Lung microvascular endothelial cell (primary cell): ENCODE data around the gene FBXL5. TPM values are rescaled to one million over a fixed set of nuclear protein-coding genes. Genes with fewer than 3 reads are reported as not detected.

Experiments used
- DNase-seq, 2 donors: peaks; one replicate each; pipeline versions ENCODE4 v3.0.0 to v3.0.0-alpha.2; 2010; ENCODE audit warnings: low read depth in 2 of 2
- total RNA-seq: library from RNA; depleted of rRNA; stranded (reverse); fragments of >200 nt; gene quantifications from 2 replicates; pipeline ENCODE4 v1.2.1, GENCODE V29; 2014

The FBXL5 gene
- total RNA-seq, 1 donor from 2014 or later = 97.8 TPM

DNA sequence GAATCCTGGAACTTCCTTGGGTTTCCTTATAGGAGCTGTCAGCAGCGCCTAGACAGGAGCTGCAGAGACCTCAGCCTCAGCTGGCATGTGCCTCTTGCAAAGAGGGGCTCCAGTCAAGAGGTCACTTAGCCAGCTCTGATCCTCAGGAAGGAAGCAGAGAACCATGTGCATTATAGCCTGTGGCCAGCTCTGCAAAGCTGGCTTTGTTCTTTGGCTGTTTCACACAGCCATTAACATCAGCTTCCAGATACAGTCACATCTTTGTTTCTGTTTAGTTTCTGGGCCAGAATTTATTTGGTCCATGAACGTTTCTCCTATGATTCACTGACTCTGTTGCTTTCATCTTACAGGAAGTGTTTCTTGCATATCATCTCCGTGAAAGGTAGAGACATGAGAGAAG, 93.0 kb downstream of the FBXL5 start:
- DNase-seq = peak in 1 of 2 donors; percentile 60

DNA sequence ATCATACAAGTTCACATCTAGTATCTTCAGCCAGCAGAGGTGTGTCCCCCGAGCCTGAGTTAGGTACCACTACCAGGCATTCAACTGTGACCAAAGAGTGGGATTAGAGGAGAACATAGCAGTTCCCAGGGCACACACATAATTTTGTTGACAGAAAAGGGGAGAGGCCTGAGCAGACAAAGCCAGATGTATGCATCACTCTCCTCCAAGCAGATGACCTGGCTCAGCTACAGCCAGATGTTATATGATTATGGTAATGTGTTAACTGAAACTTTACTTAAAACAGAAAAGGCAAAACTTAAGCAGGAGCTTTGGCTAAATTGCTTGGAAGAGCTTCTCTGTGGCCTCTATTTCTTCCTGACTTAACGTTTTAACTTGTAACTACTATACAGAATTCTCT, 96.6 kb downstream of the FBXL5 start:
- no peak for DNase-seq

GRCh38 chr4:15557786-15558550, 97.2 kb downstream of the FBXL5 start:
- DNase-seq = no peak

- no peak for DNase-seq
Measured at GRCh38 chr4:15556511-15557092, 98.6 kb downstream of the FBXL5 start.

Other genes starting within 250 kb of the FBXL5 start
- not detected in 2 replicates for gene C1QTNF7, start 227.3 kb downstream of the FBXL5 start, total RNA-seq
- 2.8 TPM in 2 replicates for gene CC2D2A, start 185.5 kb downstream of the FBXL5 start, total RNA-seq
- 19.2 and 28.4 TPM in 2 replicates for gene FAM200B, start 26.5 kb upstream of the FBXL5 start, total RNA-seq
- 44.7 and 59.3 TPM in 2 replicates for gene BST1, start 47.7 kb upstream of the FBXL5 start, total RNA-seq
- gene CD38, start 123.0 kb upstream of the FBXL5 start, total RNA-seq = 10.9 and 11.1 TPM in 2 replicates